Measurements from ENCODE around the gene OR51B5.
"Not testable (repeated sequence)": the region's sequence is repeated elsewhere in the genome, so short reads cannot be mapped to it uniquely, and the experiment has no call there.

The OR51B5 gene

GRCh38 chr11:5349550-5349949 is 6.2 kb upstream of the OR51B5 start:
- no peak for DNase-seq (ENCODE audit: extremely low read depth, low read depth)
- TF ChIP-seq CTCF (IDR thresholded peaks at IDR 0.05; ENCODE audit: low read depth, low read length): no peak

GRCh38 chr11:5348551-5349194 is 5.3 kb upstream of the OR51B5 start:
- TF ChIP-seq CTCF (IDR thresholded peaks at IDR 0.05; ENCODE audit: low read depth, low read length): no peak

GRCh38 chr11:5345831-5346230 is 2.5 kb upstream of the OR51B5 start:
- DNase-seq (ENCODE audit: extremely low read depth, low read depth): no peak
- no peak for TF ChIP-seq CTCF (IDR thresholded peaks at IDR 0.05; ENCODE audit: low read depth, low read length)

More at GRCh38 chr11:5348551-5349194, 5.3 kb upstream of the OR51B5 start:
- DNase-seq (ENCODE audit: extremely low read depth, low read depth): no peak

- no peak for TF ChIP-seq CTCF (IDR thresholded peaks at IDR 0.05; ENCODE audit: low read depth, low read length)
- no peak for DNase-seq (ENCODE audit: extremely low read depth, low read depth)
Measured at GRCh38 chr11:5339771-5340322, 3.5 kb downstream of the OR51B5 start.

- DNase-seq (ENCODE audit: extremely low read depth, low read depth): not testable (repeated sequence)
Measured at GRCh38 chr11:5337253-5337652, 6.1 kb downstream of the OR51B5 start.

- TF ChIP-seq CTCF (IDR thresholded peaks at IDR 0.05; ENCODE audit: low read depth, low read length): no peak
- DNase-seq (ENCODE audit: extremely low read depth, low read depth): no peak
Measured at GRCh38 chr11:5336331-5336730, 7.0 kb downstream of the OR51B5 start.

- TF ChIP-seq CTCF (IDR thresholded peaks at IDR 0.05; ENCODE audit: low read depth, low read length): no peak
- no peak for DNase-seq (ENCODE audit: extremely low read depth, low read depth)
Measured at GRCh38 chr11:5335170-5335569, 8.2 kb downstream of the OR51B5 start.

GRCh38 chr11:5324197-5324596 is 19.1 kb downstream of the OR51B5 start, which contains the start of gene OR51B2:
OR51B2 (minus strand) TSS chr11:5324297; CDS start chr11:5324297, 0 bp downstream.
- DNase-seq (ENCODE audit: extremely low read depth, low read depth): no peak
- no peak for TF ChIP-seq CTCF (IDR thresholded peaks at IDR 0.05; ENCODE audit: low read depth, low read length)

All from AG09319 (cell line).